ENCODE results near the gene BIN2.

DNA sequence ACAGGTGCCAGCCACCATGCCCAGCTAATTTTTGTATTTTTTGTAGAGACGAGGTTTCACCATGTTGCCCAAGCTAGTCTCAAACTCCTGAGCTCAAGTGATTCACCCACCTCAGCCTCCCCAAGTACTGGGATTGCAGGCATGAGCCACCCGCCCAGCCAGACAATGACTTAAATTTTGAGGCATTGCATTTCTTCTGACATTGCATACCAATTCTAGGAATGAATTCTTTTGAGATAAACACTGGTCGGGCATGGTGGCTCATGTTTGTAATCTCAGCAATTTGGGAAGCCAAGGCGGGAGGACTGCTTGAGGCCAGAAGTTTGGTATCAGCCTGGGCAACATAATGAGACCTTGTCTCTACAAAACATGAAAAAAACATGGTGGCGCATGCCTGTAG is 25.1 kb upstream of the BIN2 start:
- TF ChIP-seq ZNF580 (CRISPR knock-in tag; IDR thresholded peaks at IDR 0.05; ENCODE audit: borderline replicate concordance, low read depth) (no peak), EHMT2 (IDR thresholded peaks at IDR 0.05; ENCODE audit: borderline replicate concordance, low read depth, low read length) (no peak), EZH2 (conservative IDR thresholded peaks at IDR 0.05; ENCODE audit: low read depth, low read length) (no peak), TBL1XR1 (IDR thresholded peaks at IDR 0.05; ENCODE audit: borderline replicate concordance, low read length, partially characterized antibody) (no peak)
- TF ChIP-seq, protein P1, sequence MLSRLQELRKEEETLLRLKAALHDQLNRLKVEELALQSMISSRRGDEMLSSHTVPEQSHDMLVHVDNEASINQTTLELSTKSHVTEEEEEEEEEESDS (CRISPR knock-in tag; IDR thresholded peaks at IDR 0.05; ENCODE audit: borderline replicate concordance): no peak

Data from HepG2 (cell line).